Psoas muscle (tissue), 8 donors: ENCODE measurements around the gene AKR7A3. TPM values are rescaled to one million over a fixed set of nuclear protein-coding genes. Genes with fewer than 3 reads are reported as not detected.

ENCODE experiments used
- ATAC-seq, 4 donors: fragments of 200-7000 bp; cut with Tn5 transposase; one replicate each; pipeline ENCODE4 v1.9.1; 2020; ENCODE audit warnings: moderate library complexity in 3 of 4, mild to moderate bottlenecking in 2 of 4
- DNase-seq, 2 donors: peaks; one replicate each; pipeline ENCODE4 v3.0.0-alpha.2; 2020
- H3K27ac ChIP-seq: fragments of 200-600 bp; one replicate; pipeline ENCODE4 v1.8.0; 2022
- H3K27me3 ChIP-seq, 3 donors: fragments of 200-600 bp in 1 of 3; one replicate each; pipeline versions ENCODE4 v1.6.1 to v1.8.0; 2013 to 2022; ENCODE audit warnings: low read length in 2 of 3, mild to moderate bottlenecking in 2 of 3, moderate library complexity in 1 of 3; ENCODE audit not compliant: insufficient read depth in 3 of 3
- H3K36me3 ChIP-seq, 2 donors: fragments of 200-600 bp in 1 of 2; one replicate each; pipeline versions ENCODE4 v1.6.1 to v1.8.0; 2013 to 2022; ENCODE audit warnings: low read depth in 1 of 2, mild to moderate bottlenecking in 1 of 2, moderate library complexity in 1 of 2; ENCODE audit not compliant: insufficient read depth in 1 of 2
- H3K4me1 ChIP-seq: fragments of 200-600 bp; one replicate; pipeline ENCODE4 v1.8.0; 2022
- H3K4me3 ChIP-seq: fragments of 200-600 bp; one replicate; pipeline ENCODE4 v1.8.0; 2022; ENCODE audit warnings: mild to moderate bottlenecking
- H3K9me3 ChIP-seq: fragments of 200-600 bp; one replicate; pipeline ENCODE4 v1.8.0; 2022
- WGBS, 3 donors: extraction: QIAGEN DNeasy Blood & Tissue Kit; methylation state at CpG; one replicate each; pipeline versions ENCODE4 v1.1.6 to v1.1.7; 2013; 5-methylcytosine and 5-hydroxymethylcytosine counted together
- intact Hi-C, 2 donors: fragments of 100-400 bp; cut with DNase I; formaldehyde crosslinking; loops; one replicate each; pipeline versions ENCODE4 v1.11.0 to v1.14.2; 2022
- polyA plus RNA-seq, 3 donors: library from polyadenylated mRNA; stranded (reverse); fragments of 200-250 nt; gene quantifications; one replicate each; pipeline ENCODE4 v1.2.3, GENCODE V29; 2013
- total RNA-seq, 4 donors: library from RNA; stranded (reverse); fragmentation: NEBNext Ultra II Directional in 2 of 4; extraction: Animal tissue kit (Norgen Biotek cat#: 25700) in 2 of 4; gene quantifications; one replicate each; pipeline versions ENCODE4 v1.2.1 to v1.2.4, GENCODE V29; 2021 to 2023
- TF ChIP-seq, protein P1 (sequence below): fragments of 200-600 bp; IDR thresholded peaks from one replicate; pipeline ENCODE4 v1.8.0; 2022; ENCODE audit warnings: antibody characterized with exemption
- donor health status: healthy with polysubstance abuse.
- donor health status: DM: no; HTN: no; CAD: no; lungs with moderate emphysema.
- donor health status: Bipolar disorder and iron deficiency.
- donor health status: healthy.
- donor health status: DM: yes; HTN: yes; CAD: no.
- donor health status: DM: no; HTN: no; CAD: no.
- donor health status: DM: no; HTN: no; CAD: no.
- donor health status: DM: yes; HTN: yes; CAD: no.

The AKR7A3 gene
- total and polyA plus RNA-seq, 7 donors: 0.15 to 0.42 (median 0.34) TPM; not detected in 1

DNA sequence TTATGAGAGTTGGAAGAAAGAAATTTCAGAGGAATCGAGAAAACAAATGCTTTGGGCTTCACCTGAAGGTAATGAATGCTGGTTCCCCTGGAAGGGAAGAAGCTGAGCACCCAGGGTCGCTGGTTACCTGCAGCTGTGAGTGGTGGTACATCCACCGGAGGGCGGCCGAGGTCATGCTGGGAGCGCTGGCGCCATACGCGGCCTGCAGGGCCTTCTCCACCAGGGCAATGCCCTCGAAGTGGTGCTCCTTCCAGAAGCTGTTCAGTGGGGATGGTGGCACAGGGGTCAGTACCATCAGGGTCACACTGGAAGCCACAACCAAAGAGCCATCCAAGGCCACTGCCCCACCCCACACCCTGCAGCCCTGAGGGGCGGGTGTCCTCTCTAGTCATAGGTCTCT is 20.1 kb downstream of the AKR7A3 start:
- DNase-seq: no peak
- Histone ChIP-seq H3K36me3 (no peaks in the 10 kb centered on the region), H3K9me3 (no peaks in the 10 kb centered on the region), H3K27me3 (no peaks in the 10 kb centered on the region), H3K4me1 (no peaks in the 10 kb centered on the region), H3K27ac (no peak overlapping the region), H3K4me3 (no peak overlapping the region)
- intact Hi-C loops: no loop called here
- TF ChIP-seq, protein P1, sequence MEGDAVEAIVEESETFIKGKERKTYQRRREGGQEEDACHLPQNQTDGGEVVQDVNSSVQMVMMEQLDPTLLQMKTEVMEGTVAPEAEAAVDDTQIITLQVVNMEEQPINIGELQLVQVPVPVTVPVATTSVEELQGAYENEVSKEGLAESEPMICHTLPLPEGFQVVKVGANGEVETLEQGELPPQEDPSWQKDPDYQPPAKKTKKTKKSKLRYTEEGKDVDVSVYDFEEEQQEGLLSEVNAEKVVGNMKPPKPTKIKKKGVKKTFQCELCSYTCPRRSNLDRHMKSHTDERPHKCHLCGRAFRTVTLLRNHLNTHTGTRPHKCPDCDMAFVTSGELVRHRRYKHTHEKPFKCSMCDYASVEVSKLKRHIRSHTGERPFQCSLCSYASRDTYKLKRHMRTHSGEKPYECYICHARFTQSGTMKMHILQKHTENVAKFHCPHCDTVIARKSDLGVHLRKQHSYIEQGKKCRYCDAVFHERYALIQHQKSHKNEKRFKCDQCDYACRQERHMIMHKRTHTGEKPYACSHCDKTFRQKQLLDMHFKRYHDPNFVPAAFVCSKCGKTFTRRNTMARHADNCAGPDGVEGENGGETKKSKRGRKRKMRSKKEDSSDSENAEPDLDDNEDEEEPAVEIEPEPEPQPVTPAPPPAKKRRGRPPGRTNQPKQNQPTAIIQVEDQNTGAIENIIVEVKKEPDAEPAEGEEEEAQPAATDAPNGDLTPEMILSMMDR: no peak
- 85 to 91% (median 88%) methylated on average over 11 of the region's 11 CpGs for WGBS, 3 donors
- ATAC-seq: no peak

DNA sequence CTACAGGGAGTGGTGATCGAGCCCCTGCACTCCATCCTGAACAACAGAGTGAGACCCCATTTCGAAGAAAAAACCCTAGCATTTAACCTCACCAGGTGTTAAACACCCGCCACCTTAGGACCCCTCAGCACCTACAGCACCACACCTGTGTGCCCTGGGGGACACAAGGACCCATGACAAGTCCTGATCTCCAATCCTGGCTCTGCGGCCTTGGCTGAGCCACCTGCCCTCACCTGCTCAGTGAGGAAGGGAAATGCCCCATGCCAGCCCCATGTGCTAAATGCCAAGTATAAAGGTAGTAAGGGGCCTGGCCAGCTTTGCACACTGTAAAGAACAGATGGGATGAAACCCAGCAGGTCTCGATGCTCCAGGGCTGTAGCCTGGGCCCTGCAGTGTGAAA is 25.8 kb downstream of the AKR7A3 start:
- WGBS, 3 donors: 89 to 94% (median 91%) methylated on average over 5 of the region's 5 CpGs
- ATAC-seq: no peak
- intact Hi-C loops: no loop called here
- Histone ChIP-seq H3K9me3 (no peaks in the 10 kb centered on the region), H3K4me3 (no peak overlapping the region), H3K27me3 (no peaks in the 10 kb centered on the region), H3K4me1 (no peaks in the 10 kb centered on the region), H3K27ac (no peak overlapping the region), H3K36me3 (peaks cover 6 to 33% of the 10 kb centered on the region in 2 donors)
- DNase-seq: no peak
- TF ChIP-seq, protein P1: no peak

DNA sequence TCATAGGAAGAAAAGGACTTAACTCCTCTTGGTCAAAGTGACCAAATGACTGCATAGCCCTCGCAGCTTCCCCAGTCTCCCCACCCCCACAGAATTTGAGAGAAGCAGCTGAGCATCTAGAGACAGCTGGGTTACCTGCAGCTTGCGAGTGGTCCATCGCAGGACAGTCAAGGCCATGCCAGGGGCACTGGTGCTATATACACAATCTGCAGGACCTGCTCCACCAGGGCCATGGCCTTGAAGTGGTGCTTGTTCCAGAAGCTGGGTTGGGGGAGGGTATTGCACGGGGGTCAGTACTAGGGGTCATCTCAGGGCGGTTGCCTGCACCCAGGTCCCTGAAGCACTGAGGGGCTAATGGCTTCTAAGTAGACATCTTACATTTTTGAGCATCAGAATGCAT is 26.5 kb downstream of the AKR7A3 start:
- WGBS, 3 donors: 78 to 86% (median 83%) methylated on average over 5 of the region's 5 CpGs
- Histone ChIP-seq H3K9me3 (no peaks in the 10 kb centered on the region), H3K4me1 (no peaks in the 10 kb centered on the region), H3K27me3 (no peaks in the 10 kb centered on the region), H3K4me3 (no peak overlapping the region), H3K36me3 (peaks cover 6 to 40% of the 10 kb centered on the region in 2 donors), H3K27ac (no peak overlapping the region)
- no peak for ATAC-seq
- TF ChIP-seq, protein P1: no peak
- intact Hi-C loops: no loop called here
- DNase-seq: no peak

DNA sequence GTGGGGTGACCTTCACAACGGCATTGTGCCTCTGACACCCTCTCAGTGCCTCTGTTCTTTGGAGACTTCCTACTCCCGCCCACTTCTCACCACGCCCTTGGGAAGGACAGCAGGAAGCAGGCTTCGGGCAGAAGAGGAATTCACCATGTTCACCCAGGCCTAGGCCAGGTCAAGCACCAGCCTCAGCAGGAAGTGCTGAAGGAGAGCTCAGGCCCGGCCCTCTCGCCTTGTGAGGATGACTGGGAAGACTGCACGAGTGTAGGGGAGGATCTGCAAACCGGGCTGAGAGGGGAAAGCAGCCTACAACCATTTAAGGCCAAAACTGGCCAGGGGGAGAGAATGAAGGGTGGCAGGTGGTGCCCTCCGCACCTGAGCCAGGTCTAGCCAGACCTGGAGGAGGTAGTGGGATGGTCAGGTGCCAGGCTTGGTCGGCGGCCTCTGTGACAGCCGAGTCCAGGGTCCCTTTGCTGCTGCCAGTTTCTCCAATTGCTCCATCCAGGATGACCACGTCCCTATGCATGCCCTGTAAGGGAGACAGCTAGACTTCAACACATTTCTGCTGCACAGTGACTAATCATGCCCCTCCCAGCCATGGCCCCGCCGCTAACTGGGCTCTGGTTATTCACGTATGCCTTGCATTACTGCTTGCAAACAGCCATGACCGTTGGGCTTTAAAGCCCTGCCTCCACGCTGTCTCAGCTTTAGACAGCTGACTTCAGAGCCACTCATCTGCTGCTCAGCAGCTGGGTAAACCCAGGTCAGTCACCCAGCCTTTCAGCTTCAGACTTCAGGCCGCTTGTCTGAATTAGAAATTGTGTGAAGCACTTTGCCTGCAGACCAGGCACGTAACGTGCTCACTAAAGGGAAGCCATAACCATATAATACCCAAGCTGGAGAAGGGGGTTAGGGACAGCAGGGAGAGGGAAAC is 28.1 kb downstream of the AKR7A3 start:
- TF ChIP-seq, protein P1: no peak
- intact Hi-C loops: no loop called here
- H3K4me3 ChIP-seq: no peak overlapping the region
- no peaks in the 10 kb centered on the region for H3K27me3 ChIP-seq
- ATAC-seq (peak; percentile 46 to 62 (median 56)), DNase-seq (no peak)
- H3K27ac ChIP-seq: no peak overlapping the region
- peaks cover 6 to 56% of the 10 kb centered on the region in 2 donors for H3K36me3 ChIP-seq
- H3K9me3 ChIP-seq: no peaks in the 10 kb centered on the region
- WGBS, 3 donors: 56 to 58% (median 58%) methylated on average over 21 of the region's 21 CpGs
- no peaks in the 10 kb centered on the region for H3K4me1 ChIP-seq
